HCT116 (cell line): ENCODE data around the gene DPP4. TPM values are rescaled to one million over a fixed set of nuclear protein-coding genes. Genes with fewer than 3 reads are reported as not detected.

ENCODE experiments used
- ATAC-seq: fragments of 200-7000 bp; cut with Tn5 transposase; 2 replicates; pipeline ENCODE4 v1.9.1; 2020; ENCODE audit warnings: mild to moderate bottlenecking, moderate library complexity
- BruUV-seq: library from RNA; stranded (reverse); fragments of 400-500 nt; replicated peaks from 2 replicates; lab custom pipeline; 2021; lab: Mats Ljungman, UMichigan
- CTCF ChIA-PET: fragments of 300-600 bp; sonication (Branson Sonifier 250); formaldehyde crosslinking; loops from one replicate; lab custom pipeline; 2021; ENCODE audit warnings: antibody characterized with exemption; lab: Charles Lee
- POLR2A ChIA-PET: fragments of 300-600, 350-600 bp; sonication (Branson Sonifier 250); formaldehyde crosslinking; loops from one replicate; lab custom pipeline; 2021; ENCODE audit warnings: antibody characterized with exemption; lab: Charles Lee
- RAD21 ChIA-PET, 2 experiments: fragments of 300-600 bp; sonication (Branson Sonifier 250); formaldehyde crosslinking; loops; one replicate each; lab custom pipeline; 2023; ENCODE audit warnings: low total read pairs in 2 of 2; ENCODE audit not compliant: uncharacterized antibody in 2 of 2, unreplicated experiment in 2 of 2, low non-redundant PET in 1 of 2; lab: Charles Lee
- DNase-seq: peaks from one replicate; pipeline ENCODE4 v3.0.0-alpha.2; 2010; ENCODE audit warnings: low read depth, low spot score
- H2AFZ ChIP-seq: fragments of 200-600 bp; shearing (Covaris generic), sonication (generic); 2 replicates; pipeline ENCODE4 v1.6.1; 2017; ENCODE audit warnings: low read depth, mixed run types, mixed read lengths, antibody characterized with exemption, low read length; ENCODE audit not compliant: poor library complexity, severe bottlenecking
- H3K27ac ChIP-seq: 2 replicates; pipeline ENCODE4 v1.5.1; 2012; ENCODE audit warnings: low read depth, low read length
- H3K27me3 ChIP-seq: fragments of 200-600 bp; sonication (generic); 2 replicates; pipeline ENCODE4 v1.6.1; 2016; ENCODE audit warnings: mixed run types, low read length, mixed read lengths; ENCODE audit not compliant: insufficient read depth
- H3K36me3 ChIP-seq, 2 experiments: fragments of 200-500 bp in 1 of 2; fragments of 200-600 bp in 1 of 2; sonication (Bioruptor generic) in 1 of 2; sonication (generic) in 1 of 2; 2 replicates each; pipeline versions ENCODE4 v1.5.1 to v1.6.1; 2014 to 2016; ENCODE audit warnings: low read length in 2 of 2, inconsistent platforms in 1 of 2, mixed read lengths in 1 of 2, mixed run types in 1 of 2; ENCODE audit not compliant: insufficient read depth in 2 of 2, control insufficient read depth in 1 of 2
- H3K4me1 ChIP-seq, 2 experiments: fragments of 200-600 bp in 1 of 2; sonication (generic) in 1 of 2; 2 replicates each; pipeline versions ENCODE4 v1.5.1 to v1.6.1; 2012 to 2017; ENCODE audit warnings: low read length in 2 of 2, inconsistent platforms in 1 of 2, mild to moderate bottlenecking in 1 of 2, mixed read lengths in 1 of 2, mixed run types in 1 of 2, moderate library complexity in 1 of 2; ENCODE audit not compliant: insufficient read depth in 2 of 2, control insufficient read depth in 1 of 2
- H3K4me2 ChIP-seq: fragments of 200-600 bp; sonication (generic); 2 replicates; pipeline ENCODE4 v1.6.1; 2017; ENCODE audit warnings: mixed run types, low read length, mixed read lengths
- H3K4me3 ChIP-seq, 2 experiments: fragments of 200-600 bp in 1 of 2; sonication (generic) in 1 of 2; replicated peaks in 1 of 2; 2 replicates each; pipeline ENCODE4 v1.5.1; 2011 to 2016; ENCODE audit warnings: low read length in 2 of 2, control low read depth in 1 of 2, low read depth in 1 of 2, mild to moderate bottlenecking in 1 of 2, mixed read lengths in 1 of 2, mixed run types in 1 of 2
- H3K79me2 ChIP-seq: fragments of 200-600 bp; sonication (generic); 2 replicates; pipeline ENCODE4 v1.6.1; 2017; ENCODE audit warnings: mild to moderate bottlenecking, mixed run types, low read length, moderate library complexity, mixed read lengths; ENCODE audit not compliant: insufficient read depth
- H3K9ac ChIP-seq: fragments of 200-600 bp; sonication (generic); 2 replicates; pipeline ENCODE4 v1.6.1; 2016; ENCODE audit warnings: low read length, mixed read lengths
- H3K9me2 ChIP-seq: fragments of 200-600 bp; sonication (generic), shearing (Covaris generic); 2 replicates; pipeline ENCODE4 v1.6.1; 2017; ENCODE audit warnings: mixed run types, mild to moderate bottlenecking, moderate library complexity; ENCODE audit not compliant: insufficient read depth
- H3K9me3 ChIP-seq, 2 experiments: fragments of 200-500 bp in 1 of 2; fragments of 200-600 bp in 1 of 2; sonication (Bioruptor generic) in 1 of 2; sonication (generic) in 1 of 2; 2 replicates each; pipeline ENCODE4 v1.6.1; 2014 to 2017; ENCODE audit warnings: low read length in 2 of 2, mixed read lengths in 2 of 2, inconsistent platforms in 1 of 2, low read depth in 1 of 2, mild to moderate bottlenecking in 1 of 2, mixed run types in 1 of 2, moderate library complexity in 1 of 2; ENCODE audit not compliant: control insufficient read depth in 1 of 2, insufficient read depth in 1 of 2
- H4K20me1 ChIP-seq: fragments of 200-600 bp; sonication (generic), shearing (Covaris generic); 2 replicates; pipeline ENCODE4 v1.6.1; 2017; ENCODE audit warnings: mixed run types, mild to moderate bottlenecking, moderate library complexity; ENCODE audit not compliant: insufficient read depth
- CBX3 ChIP-seq: IDR thresholded peaks from 2 replicates; pipeline ENCODE4 v1.6.1; 2012; ENCODE audit warnings: low read depth
- EGR1 ChIP-seq: IDR thresholded peaks from 2 replicates; pipeline ENCODE4 v1.6.1; 2012; ENCODE audit warnings: low read depth
- ELF1 ChIP-seq: IDR thresholded peaks from 2 replicates; pipeline ENCODE4 v1.6.1; 2012; ENCODE audit warnings: low read depth, borderline replicate concordance
- FOSL1 ChIP-seq: IDR thresholded peaks from 2 replicates; pipeline ENCODE4 v1.6.1; 2012; ENCODE audit warnings: low read depth
- POLR2A ChIP-seq: IDR thresholded peaks from 2 replicates; pipeline ENCODE4 v1.7.0; 2011; ENCODE audit warnings: borderline replicate concordance; ENCODE audit not compliant: insufficient read depth, insufficient read length; ENCODE audit errors: extremely low read depth
- REST ChIP-seq: IDR thresholded peaks from 2 replicates; pipeline ENCODE4 v1.6.1; 2012; ENCODE audit warnings: low read depth
- ZBTB33 ChIP-seq: IDR thresholded peaks from 2 replicates; pipeline ENCODE4 v1.6.1; 2011; ENCODE audit warnings: mild to moderate bottlenecking, low read length, moderate library complexity; ENCODE audit not compliant: insufficient replicate concordance; ENCODE audit errors: extremely low read depth
- intact Hi-C: fragments of 100-400 bp; cut with micrococcal nuclease; formaldehyde crosslinking; loops from 2 replicates; pipeline ENCODE4 v1.10.0; 2022
- total RNA-seq: library from RNA; stranded (reverse); gene quantifications from one replicate; pipeline ENCODE4 v1.2.1, GENCODE V29; 2021; ENCODE audit not compliant: unreplicated experiment
- TF ChIP-seq, protein P1 (sequence below), 3 experiments: fragments of 200-600 bp in 1 of 3; sonication (generic) in 1 of 3; IDR thresholded peaks in 2 of 3; conservative IDR thresholded peaks in 1 of 3; 2 replicates each; pipeline ENCODE4 v1.5.1; 2012 to 2017; ENCODE audit warnings: low read depth in 2 of 3, low read length in 2 of 3, antibody characterized with exemption in 1 of 3, borderline replicate concordance in 1 of 3, control low read depth in 1 of 3, mild to moderate bottlenecking in 1 of 3, mixed read lengths in 1 of 3, mixed run types in 1 of 3, moderate library complexity in 1 of 3; ENCODE audit not compliant: insufficient read depth in 1 of 3
- TF ChIP-seq, protein P2 (sequence below): IDR thresholded peaks from 2 replicates; pipeline ENCODE4 v1.6.1; 2012

The DPP4 gene
- total RNA-seq, 1 experiment from 2014 or later, result 3.6 TPM

DNA sequence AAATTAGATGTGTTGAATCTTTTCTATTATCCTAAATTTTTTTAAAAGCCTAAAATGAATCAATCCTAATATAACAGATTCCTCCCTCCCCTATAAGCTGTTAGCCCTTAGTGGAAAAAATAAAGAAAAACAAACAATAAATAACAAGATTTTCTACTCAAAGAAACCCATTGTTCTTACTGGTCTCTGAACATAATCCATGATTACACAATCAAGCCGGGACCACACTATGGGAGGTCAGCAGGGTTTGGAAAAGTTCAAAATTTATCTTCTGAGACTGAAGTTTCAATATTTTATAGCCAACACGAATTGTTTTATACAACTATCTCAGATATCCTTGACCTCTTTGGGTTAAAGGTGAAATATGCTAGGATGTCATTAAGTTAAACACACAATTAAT is 57.9 kb downstream of the DPP4 start:
- Histone ChIP-seq H3K4me3 (no peak overlapping the region), H3K9me3 (no peaks in the 10 kb centered on the region), H4K20me1 (no peaks in the 10 kb centered on the region), H3K79me2 (no peaks in the 10 kb centered on the region), H3K36me3 (no peaks in the 10 kb centered on the region), H3K9ac (no peak overlapping the region), H3K27ac (no peak overlapping the region), H3K27me3 (no peaks in the 10 kb centered on the region), H3K9me2 (no peaks in the 10 kb centered on the region), H2AFZ (no peak overlapping the region), H3K4me1 (no peaks in the 10 kb centered on the region), H3K4me2 (no peak overlapping the region)
- TF ChIP-seq FOSL1 (no peak), ZBTB33 (no peak), REST (no peak), EGR1 (no peak), ELF1 (no peak), POLR2A (no peak), CBX3 (no peak)
- TF ChIP-seq, protein P1, sequence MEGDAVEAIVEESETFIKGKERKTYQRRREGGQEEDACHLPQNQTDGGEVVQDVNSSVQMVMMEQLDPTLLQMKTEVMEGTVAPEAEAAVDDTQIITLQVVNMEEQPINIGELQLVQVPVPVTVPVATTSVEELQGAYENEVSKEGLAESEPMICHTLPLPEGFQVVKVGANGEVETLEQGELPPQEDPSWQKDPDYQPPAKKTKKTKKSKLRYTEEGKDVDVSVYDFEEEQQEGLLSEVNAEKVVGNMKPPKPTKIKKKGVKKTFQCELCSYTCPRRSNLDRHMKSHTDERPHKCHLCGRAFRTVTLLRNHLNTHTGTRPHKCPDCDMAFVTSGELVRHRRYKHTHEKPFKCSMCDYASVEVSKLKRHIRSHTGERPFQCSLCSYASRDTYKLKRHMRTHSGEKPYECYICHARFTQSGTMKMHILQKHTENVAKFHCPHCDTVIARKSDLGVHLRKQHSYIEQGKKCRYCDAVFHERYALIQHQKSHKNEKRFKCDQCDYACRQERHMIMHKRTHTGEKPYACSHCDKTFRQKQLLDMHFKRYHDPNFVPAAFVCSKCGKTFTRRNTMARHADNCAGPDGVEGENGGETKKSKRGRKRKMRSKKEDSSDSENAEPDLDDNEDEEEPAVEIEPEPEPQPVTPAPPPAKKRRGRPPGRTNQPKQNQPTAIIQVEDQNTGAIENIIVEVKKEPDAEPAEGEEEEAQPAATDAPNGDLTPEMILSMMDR (IDR thresholded peaks at IDR 0.05 in 2 of 3, conservative IDR thresholded peaks at IDR 0.05 in 1 of 3; ENCODE audit: borderline replicate concordance in 1 of 3, insufficient read depth in 1 of 3, low read depth in 2 of 3, low read length in 2 of 3), result no peak
- TF ChIP-seq, protein P2, sequence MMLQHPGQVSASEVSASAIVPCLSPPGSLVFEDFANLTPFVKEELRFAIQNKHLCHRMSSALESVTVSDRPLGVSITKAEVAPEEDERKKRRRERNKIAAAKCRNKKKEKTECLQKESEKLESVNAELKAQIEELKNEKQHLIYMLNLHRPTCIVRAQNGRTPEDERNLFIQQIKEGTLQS, result no peak
- ChIA-PET CTCF (no interaction called here), RAD21 (no interaction called here), POLR2A (no interaction called here)
- BruUV-seq, result no TSS peak
- ATAC-seq (no peak), DNase-seq (no peak)
- intact Hi-C loops, result no loop called here
